K562 (cell line): ENCODE measurements around the gene USP48. TPM values are rescaled to one million over a fixed set of nuclear protein-coding genes. Genes with fewer than 3 reads are reported as not detected.

Experiments used
- ARID3A ChIP-seq: IDR thresholded peaks from 2 replicates; pipeline ENCODE4 v1.6.1; 2012; ENCODE audit warnings: low read depth, low read length, improper control_type of control experiment, borderline replicate concordance
- ATF7 ChIP-seq: fragments of 450-650 bp; IDR thresholded peaks from 2 replicates; pipeline ENCODE4 v1.7.1; 2014; ENCODE audit warnings: mild to moderate bottlenecking, moderate library complexity
- BACH1 ChIP-seq: fragments of 200-800 bp; sonication (Bioruptor generic); IDR thresholded peaks from 2 replicates; pipeline ENCODE4 v1.6.1; 2016; ENCODE audit warnings: missing genetic modification characterization, missing compliant biosample characterization
- CBX5 ChIP-seq: IDR thresholded peaks from 2 replicates; pipeline ENCODE4 v1.6.1; 2014; ENCODE audit warnings: low read depth, borderline replicate concordance
- CHAMP1 ChIP-seq: fragments of 450-650 bp; IDR thresholded peaks from 2 replicates; pipeline ENCODE4 v1.6.1; 2016; ENCODE audit warnings: mild to moderate bottlenecking
- KAT2B ChIP-seq: IDR thresholded peaks from one replicate; pipeline ENCODE4 v1.6.1; 2012; ENCODE audit warnings: low read depth, mild to moderate bottlenecking, control low read depth, inconsistent platforms, low read length, moderate library complexity
- PKNOX1 ChIP-seq: fragments of 450-650 bp; IDR thresholded peaks from 2 replicates; pipeline ENCODE4 v1.6.1; 2016
- REST ChIP-seq, 2 experiments: fragments of 450-650 bp; formaldehyde crosslinking in 1 of 2; IDR thresholded peaks; 2 replicates each; pipeline versions ENCODE4 v1.4.0 to v1.6.1; 2014 to 2020; ENCODE audit warnings: mild to moderate bottlenecking in 2 of 2, borderline replicate concordance in 1 of 2, low read depth in 1 of 2
- SOX6 ChIP-seq: fragments of 450-650 bp; IDR thresholded peaks from 2 replicates; pipeline ENCODE4 v1.6.1; 2014; ENCODE audit warnings: mild to moderate bottlenecking
- TEAD4 ChIP-seq, 2 experiments: sonication (generic) in 1 of 2; formaldehyde crosslinking in 1 of 2; IDR thresholded peaks; 2 replicates each; pipeline versions ENCODE4 v1.6.1 to v1.8.0; 2012 to 2022; ENCODE audit warnings: borderline replicate concordance in 1 of 2, inconsistent platforms in 1 of 2, low read length in 1 of 2, mild to moderate bottlenecking in 1 of 2, missing genetic modification reagents in 1 of 2
- ZBTB17 ChIP-seq: fragments of 450-650 bp; formaldehyde crosslinking; IDR thresholded peaks from 2 replicates; pipeline ENCODE4 v1.4.0; 2020; ENCODE audit warnings: mild to moderate bottlenecking
- ZNF76 ChIP-seq: fragments of 250-450 bp; sonication (Bioruptor Pico); IDR thresholded peaks from 2 replicates; pipeline ENCODE4 v1.4.0; 2020; ENCODE audit warnings: mild to moderate bottlenecking, moderate library complexity, borderline replicate concordance
- polyA plus RNA-seq, 8 experiments: library from polyadenylated mRNA; depleted of rRNA in 4 of 8; stranded (reverse) in 5 of 8; unstranded in 3 of 8; fragments of >200 nt; fragmentation: Nextera tagmentation in 2 of 8; fragmentation: Illumina TruSeq in 1 of 8; extraction: Ambion mirVana in 2 of 8; extraction: Trizol in 1 of 8; gene quantifications; 2 replicates each; pipeline versions ENCODE4 v1.2.1 to v1.2.3, GENCODE V29; 2011 to 2014; ENCODE audit warnings: inconsistent platforms in 1 of 8, missing spikeins in 1 of 8
- total RNA-seq, 7 experiments: library from RNA; depleted of rRNA in 6 of 7; stranded (reverse); fragments of >200 nt in 6 of 7; fragmentation: Illumina TruSeq in 2 of 7; extraction: Trizol in 2 of 7; gene quantifications; 2 replicates each; pipeline versions ENCODE4 v1.2.1 to v1.2.3, GENCODE V29; 2011 to 2021; ENCODE audit warnings: low replicate concordance in 1 of 7

Gene USP48
- total and polyA plus RNA-seq, 9 of the 15 experiments (the other 6 are each of a cell fraction or from before 2014, with no cell fraction given), result 23.3 to 123 (median 106) TPM

GRCh38 chr1:21638531-21639341 is 144.2 kb downstream of the USP48 start (continued):
- peak; percentile 56; the same call in 1 of the 2 replicates for TF ChIP-seq REST (IDR thresholded peaks at IDR 0.05; ENCODE audit: borderline replicate concordance)
- 0 out of 2 replicates have a peak, but pooled peaks have one; percentile 28 for TF ChIP-seq REST (CRISPR knock-in tag; IDR thresholded peaks at IDR 0.05; ENCODE audit: low read depth)
- TF ChIP-seq ZBTB17 (CRISPR knock-in tag), result 0 out of 2 replicates have a peak, but pooled peaks have one; percentile 22
- peak; percentile 89 for TF ChIP-seq ATF7
- no peak for TF ChIP-seq KAT2B
- peak; percentile 78; the same call in 1 of the 2 replicates for TF ChIP-seq BACH1 (tag)
- peak; percentile 77 for TF ChIP-seq TEAD4 (IDR thresholded peaks at IDR 0.05; ENCODE audit: low read length)
- no peak for TF ChIP-seq TEAD4 (CRISPR knock-in tag; IDR thresholded peaks at IDR 0.05; ENCODE audit: borderline replicate concordance)
- TF ChIP-seq ZNF76 (CRISPR knock-in tag), result 0 out of 2 replicates have a peak, but pooled peaks have one; percentile 41
- TF ChIP-seq CHAMP1, result no peak
- TF ChIP-seq CBX5, result 0 out of 2 replicates have a peak, but pooled peaks have one; percentile 18
- peak; percentile 49 for TF ChIP-seq PKNOX1
- TF ChIP-seq SOX6, result peak; percentile 98
- peak; percentile 34; the same call in 1 of the 2 replicates for TF ChIP-seq ARID3A
